HG03432 (cell line): ENCODE measurements around the gene C1QL4.
"Not testable (repeated sequence)": the region's sequence is repeated elsewhere in the genome, so short reads cannot be mapped to it uniquely, and the experiment has no call there.

Source experiments
- ATAC-seq: cut with Tn5 transposase; IDR thresholded peaks from one replicate; pipeline ENCODE4 v1.9.1; 2021; ENCODE audit warnings: mild to moderate bottlenecking, moderate library complexity; ENCODE audit not compliant: unreplicated experiment

C1QL4 gene

GRCh38 chr12:49336645-49337584, at the start of gene C1QL4:
Gene C1QL4, minus strand, starts transcription at chr12:49337188. Its CDS starts 711 bp downstream, at chr12:49336477.
- ATAC-seq = peak; percentile 84

- ATAC-seq = not testable (repeated sequence)
Observed at GRCh38 chr12:49380184-49380583, 43.2 kb upstream of the C1QL4 start.

GRCh38 chr12:49377386-49377785, 40.4 kb upstream of the C1QL4 start:
- no peak for ATAC-seq

- ATAC-seq = no peak
Observed at GRCh38 chr12:49375406-49375805, 38.4 kb upstream of the C1QL4 start.

- ATAC-seq = no peak
Observed at GRCh38 chr12:49370539-49370938, 33.6 kb upstream of the C1QL4 start.

- ATAC-seq = peak; percentile 48
Observed at GRCh38 chr12:49369411-49370145, 32.6 kb upstream of the C1QL4 start.

- no peak for ATAC-seq
Observed at GRCh38 chr12:49368240-49368600, 31.2 kb upstream of the C1QL4 start.

GRCh38 chr12:49367381-49368239, 30.6 kb upstream of the C1QL4 start, which contains the start of gene SPATS2:
Gene SPATS2, plus strand, starts transcription at chr12:49367462. Its CDS starts 93,551 bp downstream, at chr12:49461013.
- ATAC-seq = no peak

GRCh38 chr12:49366652-49367380, 29.8 kb upstream of the C1QL4 start:
- peak; percentile 75 for ATAC-seq

- peak; percentile 11 for ATAC-seq
Observed at GRCh38 chr12:49366096-49366651, 29.2 kb upstream of the C1QL4 start.

- ATAC-seq = no peak
Observed at GRCh38 chr12:49365542-49365941, 28.6 kb upstream of the C1QL4 start.

GRCh38 chr12:49364989-49365388, 28.0 kb upstream of the C1QL4 start:
- ATAC-seq = no peak

GRCh38 chr12:49362077-49362476, 25.1 kb upstream of the C1QL4 start:
- ATAC-seq = no peak

GRCh38 chr12:49359671-49360070, 22.7 kb upstream of the C1QL4 start:
- no peak for ATAC-seq

GRCh38 chr12:49358483-49359141, 21.6 kb upstream of the C1QL4 start:
- peak; percentile 56 for ATAC-seq

GRCh38 chr12:49357103-49357678, 20.2 kb upstream of the C1QL4 start:
- ATAC-seq = no peak

GRCh38 chr12:49355913-49356312, 18.9 kb upstream of the C1QL4 start:
- ATAC-seq = no peak

- ATAC-seq = no peak
Observed at GRCh38 chr12:49352351-49352750, 15.4 kb upstream of the C1QL4 start.

GRCh38 chr12:49349266-49349665, 12.3 kb upstream of the C1QL4 start:
- no peak for ATAC-seq
